Calu3 (cell line): ENCODE results near the gene TRPM4. TPM values are rescaled to one million over a fixed set of nuclear protein-coding genes. Genes with fewer than 3 reads are reported as not detected.
A peak's percentile ranks its signal among the peaks of the same experiment; 100 is the strongest.

Experiments
- BruUV-seq: library from RNA; stranded (reverse); fragments of 400-500 nt; replicated peaks from 2 replicates; lab custom pipeline; 2021; lab: Mats Ljungman, UMichigan
- CTCF ChIA-PET: fragments of 300-600 bp; sonication (Branson Sonifier 250); formaldehyde crosslinking; loops from one replicate; lab custom pipeline; 2022; ENCODE audit warnings: antibody characterized with exemption; lab: Charles Lee
- DNase-seq: peaks from one replicate; pipeline ENCODE4 v3.0.0; 2022
- H3K27ac Mint-ChIP-seq: one replicate; pipeline ENCODE4 v1.8.0; 2022; ENCODE audit warnings: mixed read lengths; ENCODE audit not compliant: unreplicated experiment
- H3K27me3 Mint-ChIP-seq: one replicate; pipeline ENCODE4 v1.8.0; 2022; ENCODE audit warnings: mixed read lengths; ENCODE audit not compliant: unreplicated experiment
- H3K36me3 Mint-ChIP-seq: one replicate; pipeline ENCODE4 v1.8.0; 2022; ENCODE audit warnings: mild to moderate bottlenecking, moderate library complexity, mixed read lengths; ENCODE audit not compliant: insufficient read depth, unreplicated experiment
- H3K4me1 Mint-ChIP-seq: one replicate; pipeline ENCODE4 v1.8.0; 2022; ENCODE audit warnings: mild to moderate bottlenecking, low read depth, mixed read lengths; ENCODE audit not compliant: unreplicated experiment
- H3K4me3 Mint-ChIP-seq: one replicate; pipeline ENCODE4 v1.8.0; 2022; ENCODE audit warnings: mild to moderate bottlenecking, low read depth, moderate library complexity, mixed read lengths; ENCODE audit not compliant: unreplicated experiment
- H3K9me3 Mint-ChIP-seq: one replicate; pipeline ENCODE4 v1.8.0; 2022; ENCODE audit warnings: low read depth, mixed read lengths; ENCODE audit not compliant: unreplicated experiment
- CTCF ChIP-seq: fragments of 200-600 bp; IDR thresholded peaks from one replicate; pipeline ENCODE4 v1.8.0; 2022; ENCODE audit warnings: antibody characterized with exemption; ENCODE audit not compliant: unreplicated experiment
- intact Hi-C: fragments of 100-400 bp; cut with micrococcal nuclease; formaldehyde crosslinking; loops from one replicate; pipeline ENCODE4 v1.10.0; 2022; ENCODE audit not compliant: unreplicated experiment
- total RNA-seq: library from RNA; stranded (reverse); gene quantifications from 2 replicates; pipeline ENCODE4 v1.2.3, GENCODE V29; 2022

The TRPM4 gene
- total RNA-seq, 1 experiment from 2014 or later = 70.0 TPM

- peaks cover 45% of the 10 kb centered on the region for H3K36me3 Mint-ChIP-seq
- no peak for TF ChIP-seq CTCF
- no peaks in the 10 kb centered on the region for H3K9me3 Mint-ChIP-seq
- CTCF ChIA-PET = interaction anchor here (1.4 kb wide), 1 partner anchor 113 kb away, joined by 6 read pairs; no protein-coding TSS in a partner anchor
- H3K4me1 Mint-ChIP-seq = peaks cover 12% of the 10 kb centered on the region
- H3K27ac Mint-ChIP-seq = no peak overlapping the region
- intact Hi-C loops = no loop called here
- H3K4me3 Mint-ChIP-seq = no peak overlapping the region
- H3K27me3 Mint-ChIP-seq = no peaks in the 10 kb centered on the region
- no peak for DNase-seq
- BruUV-seq = no TSS peak
Measured at GRCh38 chr19:49210901-49211451, 53.4 kb downstream of the TRPM4 start.

DNA sequence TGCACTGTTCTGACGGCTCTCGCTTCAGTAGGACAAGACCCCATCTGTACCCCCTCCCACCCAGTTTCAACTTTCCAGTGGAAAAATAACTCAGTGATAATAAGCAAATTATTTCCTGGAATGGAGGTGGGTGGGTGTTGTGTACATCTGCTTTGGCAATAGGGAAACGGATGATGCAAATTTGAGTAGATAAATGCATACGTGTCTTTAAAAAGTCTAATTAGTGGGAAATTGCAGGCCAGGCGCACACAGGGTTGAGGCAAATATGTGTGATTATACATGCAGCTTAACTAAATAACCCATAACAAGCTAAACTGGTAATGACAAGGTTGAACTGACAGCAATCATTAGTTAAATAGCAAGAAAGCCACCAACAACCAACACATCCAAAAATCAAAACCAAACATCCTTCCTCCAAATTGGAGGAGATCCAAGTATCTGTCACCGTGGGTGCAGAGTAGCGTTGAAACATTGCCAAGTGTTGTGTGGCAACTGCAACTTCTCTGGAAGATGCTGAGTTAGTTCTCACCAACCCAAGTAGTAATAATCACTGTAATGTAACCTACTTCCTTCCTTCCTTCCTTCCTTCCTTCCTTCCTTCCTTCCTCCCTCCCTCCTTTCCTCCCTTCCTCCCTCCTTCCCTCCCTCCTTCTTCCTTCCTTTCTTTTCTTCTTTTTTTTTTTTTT lies 54.6 kb downstream of the TRPM4 start:
- CTCF ChIA-PET = interaction anchor here (1.0 kb wide), 1 partner anchor 13 kb away, joined by 3 read pairs; no protein-coding TSS in a partner anchor
- Mint-ChIP-seq H3K4me1 (peaks cover 11% of the 10 kb centered on the region), H3K27ac (no peak overlapping the region), H3K27me3 (no peaks in the 10 kb centered on the region), H3K4me3 (no peak overlapping the region), H3K36me3 (peaks cover 36% of the 10 kb centered on the region), H3K9me3 (no peaks in the 10 kb centered on the region)
- no TSS peak for BruUV-seq
- intact Hi-C loops = no loop called here
- TF ChIP-seq CTCF = no peak
- no peak for DNase-seq

DNA sequence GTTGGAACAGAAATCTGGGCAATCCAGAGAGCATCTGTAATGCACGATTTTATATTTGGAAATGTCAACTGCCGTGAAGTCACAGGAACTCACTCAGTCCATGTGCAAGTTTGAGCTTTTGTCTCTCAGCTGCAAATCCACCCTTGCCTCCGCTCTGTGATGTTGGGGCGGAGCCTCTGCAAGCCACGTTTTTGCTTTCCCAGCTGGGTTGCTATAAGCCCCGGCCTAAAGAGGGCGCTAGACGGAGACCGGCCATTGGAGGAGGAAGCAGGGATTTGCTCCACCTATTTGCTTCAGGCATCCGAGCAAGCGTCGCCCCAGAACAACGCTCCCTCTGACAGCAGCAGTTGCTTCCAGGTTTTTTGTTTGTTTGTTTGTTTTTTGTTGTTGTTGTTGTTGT lies 56.2 kb downstream of the TRPM4 start:
- Mint-ChIP-seq H3K4me3 (no peak overlapping the region), H3K9me3 (no peaks in the 10 kb centered on the region), H3K4me1 (no peaks in the 10 kb centered on the region), H3K36me3 (peaks cover 27% of the 10 kb centered on the region), H3K27me3 (no peaks in the 10 kb centered on the region), H3K27ac (no peak overlapping the region)
- CTCF ChIA-PET = interaction anchor here (0.6 to 1.0 kb wide), 4 partner anchors 7 to 508 kb away, joined by 3 to 8 read pairs (median 4); no protein-coding TSS in a partner anchor
- DNase-seq = peak; percentile 25
- intact Hi-C loops = no loop called here
- no peak for TF ChIP-seq CTCF
- BruUV-seq = no TSS peak

GRCh38 chr19:49214701-49215100 lies 57.1 kb downstream of the TRPM4 start:
- Mint-ChIP-seq H3K36me3 (peaks cover 22% of the 10 kb centered on the region), H3K27me3 (no peaks in the 10 kb centered on the region), H3K27ac (no peak overlapping the region), H3K4me3 (no peak overlapping the region), H3K9me3 (no peaks in the 10 kb centered on the region), H3K4me1 (no peaks in the 10 kb centered on the region)
- intact Hi-C loops = no loop called here
- BruUV-seq = no TSS peak
- TF ChIP-seq CTCF = no peak
- no peak for DNase-seq
- CTCF ChIA-PET = interaction anchor here (1.5 kb wide), 1 partner anchor 221 kb away, joined by 3 read pairs; the partner anchor contains the start of gene RUVBL2
